TTC549 (cell line): ENCODE measurements around the gene MUC5AC.

Experiments used
- FAIRE-seq: peaks from 2 replicates; lab custom pipeline; 2012; peaks lifted over from hg19 to GRCh38; lab: Jason Lieb, UNC

Gene MUC5AC

DNA sequence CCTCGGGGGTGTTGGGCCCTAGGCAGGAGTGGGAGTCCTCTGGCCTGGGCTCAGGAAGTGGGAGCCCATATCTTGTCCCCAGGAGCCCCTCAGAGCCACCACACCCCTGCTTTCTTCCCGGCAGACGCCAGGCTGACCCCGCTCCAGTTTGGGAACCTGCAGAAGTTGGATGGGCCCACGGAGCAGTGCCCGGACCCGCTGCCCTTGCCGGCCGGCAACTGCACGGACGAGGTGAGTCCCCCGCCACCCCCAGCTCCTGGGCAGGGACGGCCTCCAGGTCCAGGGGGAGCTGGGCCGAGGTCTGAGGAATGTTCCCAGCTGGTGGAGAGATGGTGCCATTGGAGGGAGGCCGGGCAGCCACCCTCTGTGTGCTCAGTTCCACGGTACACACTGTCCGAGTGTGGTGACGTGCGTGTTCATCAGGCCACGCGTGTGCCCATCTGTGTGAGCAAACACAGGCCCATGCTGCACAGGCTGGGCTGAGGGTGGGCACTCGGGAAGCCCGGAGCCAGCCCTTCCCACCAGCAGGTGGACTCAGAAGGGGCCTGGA lies 69.9 kb downstream of the MUC5AC start:
- no peak for FAIRE-seq

- no peak for FAIRE-seq
Measured at GRCh38 chr11:1228101-1228821, 70.5 kb downstream of the MUC5AC start.

- FAIRE-seq: no peak
Measured at GRCh38 chr11:1228921-1229451, 71.2 kb downstream of the MUC5AC start.

DNA sequence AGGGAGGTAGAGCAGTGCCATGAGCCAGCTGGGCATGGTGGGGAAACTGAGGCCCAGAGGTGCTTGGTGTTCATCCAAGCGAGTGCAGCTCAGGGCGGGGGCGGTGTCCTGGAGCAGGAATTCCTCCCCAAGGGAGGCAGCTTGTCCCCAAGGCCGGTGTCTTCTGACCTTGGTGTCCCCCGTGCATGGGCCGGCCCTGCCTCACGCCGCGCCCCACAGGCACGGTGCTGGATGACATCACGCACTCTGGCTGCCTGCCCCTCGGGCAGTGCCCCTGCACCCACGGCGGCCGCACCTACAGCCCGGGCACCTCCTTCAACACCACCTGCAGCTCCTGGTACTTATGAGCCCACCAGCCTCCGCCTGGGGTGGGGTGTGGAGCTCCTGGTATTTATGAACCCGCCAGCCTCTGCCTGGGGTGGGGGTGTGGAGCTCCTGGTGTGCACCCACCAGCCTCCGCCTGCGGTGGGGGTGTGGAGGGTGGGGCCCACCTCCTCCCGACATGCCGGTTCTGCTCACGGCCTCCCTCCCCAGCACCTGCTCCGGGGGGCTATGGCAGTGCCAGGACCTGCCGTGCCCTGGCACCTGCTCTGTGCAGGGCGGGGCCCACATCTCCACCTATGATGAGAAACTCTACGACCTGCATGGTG lies 71.8 kb downstream of the MUC5AC start:
- no peak for FAIRE-seq

DNA sequence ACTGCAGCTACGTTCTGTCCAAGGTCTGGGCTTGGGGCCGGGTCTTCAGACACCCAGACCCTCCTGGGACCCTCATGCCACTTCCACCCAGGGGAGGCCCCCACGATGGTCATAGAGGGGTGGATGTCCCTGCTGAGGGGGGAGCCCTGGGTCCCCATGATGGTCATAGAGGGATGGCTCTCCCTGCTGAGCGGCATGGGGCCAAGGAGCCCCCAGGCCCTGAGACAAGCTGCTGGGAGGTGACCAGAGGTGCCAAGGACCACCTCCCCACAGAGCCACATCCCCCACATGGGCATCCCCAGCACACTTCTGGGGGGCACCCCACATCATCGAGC lies 72.3 kb downstream of the MUC5AC start:
- FAIRE-seq: no peak

GRCh38 chr11:1230456-1231395 lies 73.0 kb downstream of the MUC5AC start:
- no peak for FAIRE-seq

GRCh38 chr11:1231396-1232020 lies 73.8 kb downstream of the MUC5AC start:
- no peak for FAIRE-seq

DNA sequence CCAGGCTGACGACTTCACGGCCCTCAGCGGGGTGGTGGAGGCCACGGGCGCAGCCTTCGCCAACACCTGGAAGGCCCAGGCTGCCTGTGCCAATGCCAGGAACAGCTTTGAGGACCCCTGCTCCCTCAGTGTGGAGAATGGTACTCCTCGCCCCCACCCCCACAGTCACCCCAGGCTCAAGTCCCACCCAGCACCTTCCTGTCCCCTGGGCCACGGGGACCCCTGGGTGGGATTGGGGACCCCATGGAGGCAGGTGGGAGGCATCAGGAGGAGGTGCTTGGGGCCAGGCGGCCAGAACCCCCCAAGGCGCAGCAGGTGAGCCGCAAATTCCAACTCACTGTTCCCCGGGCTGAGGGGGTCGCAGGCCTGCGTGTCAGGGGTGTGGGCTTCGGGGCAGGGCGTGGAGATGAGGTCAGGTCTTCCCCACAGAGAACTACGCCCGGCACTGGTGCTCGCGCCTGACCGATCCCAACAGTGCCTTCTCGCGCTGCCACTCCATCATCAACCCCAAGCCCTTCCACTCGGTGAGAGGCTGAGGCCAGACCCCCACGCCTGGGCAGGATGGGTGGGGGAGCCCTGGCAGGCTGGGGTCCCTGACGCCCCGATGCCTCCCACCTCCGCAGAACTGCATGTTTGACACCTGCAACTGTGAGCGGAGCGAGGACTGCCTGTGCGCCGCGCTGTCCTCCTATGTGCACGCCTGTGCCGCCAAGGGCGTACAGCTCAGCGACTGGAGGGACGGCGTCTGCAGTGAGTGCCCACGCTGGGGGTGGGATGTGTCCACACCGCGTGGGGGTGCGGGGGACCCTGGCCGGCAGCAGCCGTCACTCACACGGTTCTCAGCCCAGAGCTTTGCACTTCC lies 74.5 kb downstream of the MUC5AC start:
- FAIRE-seq: no peak

DNA sequence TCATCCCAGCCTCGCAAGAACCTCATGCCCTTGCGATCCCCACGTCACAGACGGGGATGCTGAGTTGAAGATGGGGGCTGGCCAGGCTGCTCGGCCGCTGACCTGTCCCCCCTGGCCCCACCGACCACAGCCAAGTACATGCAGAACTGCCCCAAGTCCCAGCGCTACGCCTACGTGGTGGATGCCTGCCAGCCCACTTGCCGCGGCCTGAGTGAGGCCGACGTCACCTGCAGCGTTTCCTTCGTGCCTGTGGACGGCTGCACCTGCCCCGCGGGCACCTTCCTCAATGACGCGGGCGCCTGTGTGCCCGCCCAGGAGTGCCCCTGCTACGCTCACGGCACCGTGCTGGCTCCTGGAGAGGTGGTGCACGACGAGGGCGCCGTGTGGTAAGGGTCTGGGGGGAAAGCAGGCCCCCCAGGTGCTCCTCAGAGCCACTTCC lies 75.1 kb downstream of the MUC5AC start:
- no peak for FAIRE-seq

DNA sequence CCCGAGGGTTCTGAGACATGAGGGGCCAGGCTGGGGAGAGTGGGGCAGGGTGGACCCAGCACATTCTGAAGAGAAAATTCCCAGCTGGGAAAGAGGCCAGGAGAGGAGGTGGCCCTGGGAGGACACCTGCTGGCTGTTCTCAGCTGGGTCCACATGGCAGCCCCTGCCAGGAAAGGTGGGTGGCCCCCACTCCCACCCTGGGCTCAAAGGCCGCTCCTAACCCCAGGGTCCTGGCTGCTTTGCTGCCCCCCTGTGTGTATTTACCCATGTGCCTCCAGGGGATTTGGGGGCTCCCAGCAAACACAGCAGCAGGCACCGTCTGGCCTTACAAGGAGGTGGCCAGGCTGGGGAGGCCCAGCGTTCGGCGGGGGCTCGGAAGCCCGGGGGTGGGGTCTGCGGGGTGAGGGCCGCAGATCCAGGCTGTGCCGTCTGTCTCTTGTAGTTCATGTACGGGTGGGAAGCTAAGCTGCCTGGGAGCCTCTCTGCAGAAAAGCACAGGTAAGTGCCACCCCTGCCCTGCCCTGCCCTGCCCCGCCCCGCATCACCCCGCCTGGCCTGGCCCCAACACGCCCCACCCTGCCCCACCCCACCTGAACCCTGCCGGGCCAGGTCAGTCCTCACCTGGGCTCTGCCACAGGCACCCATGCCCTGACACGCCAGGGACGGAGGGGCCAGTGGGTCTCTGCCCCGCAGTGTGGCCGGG lies 75.7 kb downstream of the MUC5AC start:
- no peak for FAIRE-seq

DNA sequence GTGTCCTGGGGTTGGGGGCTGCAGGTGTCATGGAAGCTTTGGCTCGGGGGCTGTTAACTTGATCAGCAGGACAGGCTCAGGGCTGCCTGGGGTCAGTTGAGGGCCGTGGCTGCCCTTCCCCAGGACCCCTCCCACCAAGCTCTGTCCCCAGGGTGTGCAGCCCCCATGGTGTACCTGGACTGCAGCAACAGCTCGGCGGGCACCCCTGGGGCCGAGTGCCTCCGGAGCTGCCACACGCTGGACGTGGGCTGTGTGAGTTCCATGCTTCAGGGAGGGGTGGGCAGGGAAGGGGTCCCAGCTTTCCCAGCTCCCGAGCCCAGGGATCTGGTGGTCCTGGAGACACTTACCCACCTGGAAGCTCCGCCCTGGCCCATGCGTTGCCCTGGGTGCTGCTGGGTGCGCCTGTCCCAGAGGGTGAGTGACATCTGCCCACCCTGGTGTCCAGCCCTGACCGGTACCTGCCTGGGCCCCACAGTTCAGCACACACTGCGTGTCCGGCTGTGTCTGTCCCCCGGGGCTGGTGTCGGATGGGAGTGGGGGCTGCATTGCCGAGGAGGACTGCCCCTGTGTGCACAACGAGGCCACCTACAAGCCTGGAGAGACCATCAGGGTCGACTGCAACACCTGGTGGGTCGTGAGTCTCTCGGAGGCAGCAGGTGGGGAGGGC lies 76.4 kb downstream of the MUC5AC start:
- FAIRE-seq: no peak

- FAIRE-seq: no peak
Measured at GRCh38 chr11:1234771-1235305, 77.1 kb downstream of the MUC5AC start.

GRCh38 chr11:1235306-1235900 lies 77.7 kb downstream of the MUC5AC start:
- FAIRE-seq: no peak

- FAIRE-seq: no peak
Measured at GRCh38 chr11:1235901-1236315, 78.2 kb downstream of the MUC5AC start.

DNA sequence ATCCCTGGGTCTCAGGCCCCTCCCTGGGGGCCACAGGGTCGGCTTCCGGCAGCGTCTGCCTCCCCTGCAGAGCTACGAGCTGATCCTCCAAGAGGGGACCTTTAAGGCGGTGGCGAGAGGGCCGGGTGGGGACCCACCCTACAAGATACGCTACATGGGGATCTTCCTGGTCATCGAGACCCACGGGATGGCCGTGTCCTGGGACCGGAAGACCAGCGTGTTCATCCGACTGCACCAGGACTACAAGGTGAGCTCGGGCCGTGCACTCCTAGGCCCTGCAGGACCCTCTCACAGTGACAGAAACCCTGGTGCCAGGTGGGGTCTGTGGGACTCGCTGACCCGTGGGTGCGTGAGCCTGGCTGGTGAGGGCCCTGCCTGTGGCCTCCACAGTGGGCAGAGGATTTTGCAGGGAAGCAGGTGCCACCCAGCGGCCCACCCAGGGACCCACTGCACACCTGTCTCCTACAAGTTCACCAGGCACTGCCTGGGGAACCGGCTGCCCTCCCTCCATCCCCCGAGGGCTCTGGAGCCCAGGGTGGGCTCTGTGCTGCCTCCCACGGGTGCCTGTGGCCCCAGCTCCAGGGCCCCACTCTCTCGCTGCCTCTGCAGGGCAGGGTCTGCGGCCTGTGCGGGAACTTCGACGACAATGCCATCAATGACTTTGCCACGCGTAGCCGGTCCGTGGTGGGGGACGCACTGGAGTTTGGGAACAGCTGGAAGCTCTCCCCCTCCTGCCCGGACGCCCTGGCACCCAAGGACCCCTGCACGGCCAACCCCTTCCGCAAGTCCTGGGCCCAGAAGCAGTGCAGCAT lies 78.8 kb downstream of the MUC5AC start:
- no peak for FAIRE-seq

- no peak for FAIRE-seq
Measured at GRCh38 chr11:1237128-1237580, 79.4 kb downstream of the MUC5AC start.

DNA sequence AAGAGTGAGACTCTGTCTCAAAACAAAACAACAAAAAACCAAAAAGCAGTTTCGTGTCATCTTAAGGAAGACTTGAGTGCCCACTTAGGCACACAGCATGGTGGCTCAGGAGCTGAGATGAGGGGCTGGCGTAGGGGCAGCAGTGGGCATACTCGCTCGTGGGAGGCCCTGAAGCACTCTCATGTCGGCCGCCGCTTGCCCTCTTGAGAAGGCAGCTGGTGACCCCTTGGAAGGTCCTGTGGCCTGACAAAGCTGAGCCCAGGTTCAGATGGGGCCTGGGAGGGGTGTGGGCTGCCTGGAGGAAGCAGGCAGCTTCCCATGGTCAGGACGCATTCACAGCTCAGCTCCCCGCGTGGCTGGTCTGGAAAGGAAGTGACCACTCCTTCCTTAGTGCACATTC lies 80.1 kb downstream of the MUC5AC start:
- no peak for FAIRE-seq
